Measurements from ENCODE around the gene CRHR1. TPM values are rescaled to one million over a fixed set of nuclear protein-coding genes. Genes with fewer than 3 reads are reported as not detected.
A peak's percentile ranks its signal among the peaks of the same experiment; 100 is the strongest.

The CRHR1 gene
- total RNA-seq, 2 donors from 2014 or later: 0.71 TPM; not detected in 1

GRCh38 chr17:45775148-45775547, 9.0 kb upstream of the CRHR1 start:
- no peak for ATAC-seq (replicated peaks)
- Mint-ChIP-seq H3K9me3 (no peaks in the 10 kb centered on the region), H3K36me3 (ENCODE audit: low read depth) (no peaks in the 10 kb centered on the region), H3K4me3 (no peak overlapping the region), H3K4me1 (no peaks in the 10 kb centered on the region), H3K27ac (no peak overlapping the region), H3K27me3 (peaks cover 22% of the 10 kb centered on the region)

- Mint-ChIP-seq H3K36me3 (ENCODE audit: low read depth) (no peaks in the 10 kb centered on the region), H3K27ac (no peak overlapping the region), H3K4me1 (no peaks in the 10 kb centered on the region), H3K4me3 (no peak overlapping the region), H3K9me3 (no peaks in the 10 kb centered on the region), H3K27me3 (peaks cover 22% of the 10 kb centered on the region)
- no peak for ATAC-seq (replicated peaks)
Observed at GRCh38 chr17:45775576-45776011, 8.5 kb upstream of the CRHR1 start.

- no peak overlapping the region for H3K27ac Mint-ChIP-seq
- H3K9me3 Mint-ChIP-seq: no peaks in the 10 kb centered on the region
- H3K27me3 Mint-ChIP-seq: peaks cover 30% of the 10 kb centered on the region
- ATAC-seq (replicated peaks): no peak
- no peak overlapping the region for H3K4me3 Mint-ChIP-seq
- H3K4me1 Mint-ChIP-seq: no peaks in the 10 kb centered on the region
- H3K36me3 Mint-ChIP-seq (ENCODE audit: low read depth): no peaks in the 10 kb centered on the region
Observed at GRCh38 chr17:45776896-45777295, 7.2 kb upstream of the CRHR1 start.

- no peaks in the 10 kb centered on the region for H3K36me3 Mint-ChIP-seq (ENCODE audit: low read depth)
- peaks cover 35% of the 10 kb centered on the region for H3K27me3 Mint-ChIP-seq
- no peak for ATAC-seq (replicated peaks)
Observed at GRCh38 chr17:45777388-45777787, 6.7 kb upstream of the CRHR1 start.

GRCh38 chr17:45780921-45781320, 3.2 kb upstream of the CRHR1 start:
- no peak overlapping the region for H3K27ac Mint-ChIP-seq
- ATAC-seq (replicated peaks): no peak
- no peaks in the 10 kb centered on the region for H3K36me3 Mint-ChIP-seq (ENCODE audit: low read depth)
- H3K9me3 Mint-ChIP-seq: no peaks in the 10 kb centered on the region
- H3K27me3 Mint-ChIP-seq: peaks cover 40% of the 10 kb centered on the region
- no peaks in the 10 kb centered on the region for H3K4me1 Mint-ChIP-seq
- no peak overlapping the region for H3K4me3 Mint-ChIP-seq

More at GRCh38 chr17:45777388-45777787, 6.7 kb upstream of the CRHR1 start:
- no peaks in the 10 kb centered on the region for H3K4me1 Mint-ChIP-seq
- H3K9me3 Mint-ChIP-seq: no peaks in the 10 kb centered on the region
- H3K4me3 Mint-ChIP-seq: no peak overlapping the region
- no peak overlapping the region for H3K27ac Mint-ChIP-seq

GRCh38 chr17:45782889-45783592, 1.1 kb upstream of the CRHR1 start:
- H3K9me3 Mint-ChIP-seq: no peaks in the 10 kb centered on the region
- peak; percentile 74 for ATAC-seq (replicated peaks)
- H3K4me1 Mint-ChIP-seq: no peaks in the 10 kb centered on the region

GRCh38 chr17:45783593-45784292, 377 bp upstream of the CRHR1 start:
- H3K27me3 Mint-ChIP-seq: peaks cover 48% of the 10 kb centered on the region
- no peaks in the 10 kb centered on the region for H3K9me3 Mint-ChIP-seq
- no peaks in the 10 kb centered on the region for H3K36me3 Mint-ChIP-seq (ENCODE audit: low read depth)
- no peak overlapping the region for H3K27ac Mint-ChIP-seq
- H3K4me1 Mint-ChIP-seq: no peaks in the 10 kb centered on the region
- peak overlapping the region; percentile 61 for H3K4me3 Mint-ChIP-seq
- ATAC-seq (replicated peaks): peak; percentile 3

More at GRCh38 chr17:45782889-45783592, 1.1 kb upstream of the CRHR1 start:
- Mint-ChIP-seq H3K27me3 (peaks cover 48% of the 10 kb centered on the region), H3K36me3 (ENCODE audit: low read depth) (no peaks in the 10 kb centered on the region), H3K27ac (no peak overlapping the region), H3K4me3 (peak overlapping the region; percentile 61)

- Mint-ChIP-seq H3K4me1 (no peaks in the 10 kb centered on the region), H3K4me3 (peak overlapping the region; percentile 60), H3K9me3 (no peaks in the 10 kb centered on the region), H3K36me3 (ENCODE audit: low read depth) (no peaks in the 10 kb centered on the region), H3K27me3 (peaks cover 48% of the 10 kb centered on the region), H3K27ac (no peak overlapping the region)
- peak; percentile 62 for ATAC-seq (replicated peaks)
Observed at GRCh38 chr17:45784741-45785479, 790 bp downstream of the CRHR1 start.

GRCh38 chr17:45785480-45786193, 1.5 kb downstream of the CRHR1 start:
- H3K4me1 Mint-ChIP-seq: no peaks in the 10 kb centered on the region
- peaks cover 49% of the 10 kb centered on the region for H3K27me3 Mint-ChIP-seq
- ATAC-seq (replicated peaks): no peak

GRCh38 chr17:45786349-45786748, 2.2 kb downstream of the CRHR1 start:
- ATAC-seq (replicated peaks): no peak
- H3K27me3 Mint-ChIP-seq: peaks cover 53% of the 10 kb centered on the region
- peak overlapping the region; percentile 60 for H3K4me3 Mint-ChIP-seq
- no peaks in the 10 kb centered on the region for H3K36me3 Mint-ChIP-seq (ENCODE audit: low read depth)
- no peak overlapping the region for H3K27ac Mint-ChIP-seq
- no peaks in the 10 kb centered on the region for H3K9me3 Mint-ChIP-seq
- H3K4me1 Mint-ChIP-seq: no peaks in the 10 kb centered on the region

More at GRCh38 chr17:45785480-45786193, 1.5 kb downstream of the CRHR1 start:
- Mint-ChIP-seq H3K27ac (no peak overlapping the region), H3K4me3 (peak overlapping the region; percentile 60), H3K36me3 (ENCODE audit: low read depth) (no peaks in the 10 kb centered on the region), H3K9me3 (no peaks in the 10 kb centered on the region)

- Mint-ChIP-seq H3K27me3 (peaks cover 52% of the 10 kb centered on the region), H3K36me3 (ENCODE audit: low read depth) (no peaks in the 10 kb centered on the region), H3K9me3 (no peaks in the 10 kb centered on the region)
Observed at GRCh38 chr17:45787044-45787443, 2.9 kb downstream of the CRHR1 start.

GRCh38 chr17:45787656-45788055, 3.5 kb downstream of the CRHR1 start:
- H3K9me3 Mint-ChIP-seq: no peaks in the 10 kb centered on the region
- H3K27me3 Mint-ChIP-seq: peaks cover 54% of the 10 kb centered on the region
- no peaks in the 10 kb centered on the region for H3K36me3 Mint-ChIP-seq (ENCODE audit: low read depth)
- H3K4me1 Mint-ChIP-seq: no peaks in the 10 kb centered on the region
- H3K4me3 Mint-ChIP-seq: no peak overlapping the region
- no peak overlapping the region for H3K27ac Mint-ChIP-seq
- ATAC-seq (replicated peaks): no peak

More at GRCh38 chr17:45787044-45787443, 2.9 kb downstream of the CRHR1 start:
- ATAC-seq (replicated peaks): no peak
- H3K4me3 Mint-ChIP-seq: no peak overlapping the region
- H3K4me1 Mint-ChIP-seq: no peaks in the 10 kb centered on the region
- H3K27ac Mint-ChIP-seq: no peak overlapping the region

GRCh38 chr17:45788057-45788456, 3.9 kb downstream of the CRHR1 start:
- Mint-ChIP-seq H3K9me3 (no peaks in the 10 kb centered on the region), H3K27ac (no peak overlapping the region), H3K27me3 (peaks cover 54% of the 10 kb centered on the region), H3K36me3 (ENCODE audit: low read depth) (no peaks in the 10 kb centered on the region), H3K4me1 (no peaks in the 10 kb centered on the region), H3K4me3 (no peak overlapping the region)
- ATAC-seq (replicated peaks): no peak

- H3K4me3 Mint-ChIP-seq: no peak overlapping the region
- H3K9me3 Mint-ChIP-seq: no peaks in the 10 kb centered on the region
- no peaks in the 10 kb centered on the region for H3K4me1 Mint-ChIP-seq
- peaks cover 55% of the 10 kb centered on the region for H3K27me3 Mint-ChIP-seq
- no peak overlapping the region for H3K27ac Mint-ChIP-seq
- no peak for ATAC-seq (replicated peaks)
- H3K36me3 Mint-ChIP-seq (ENCODE audit: low read depth): no peaks in the 10 kb centered on the region
Observed at GRCh38 chr17:45789874-45790273, 5.8 kb downstream of the CRHR1 start.
